GM12878 (cell line): ENCODE measurements around the gene RAB28. TPM values are rescaled to one million over a fixed set of nuclear protein-coding genes. Genes with fewer than 3 reads are reported as not detected.

Experiments
- ATAC-seq: fragments of 200-7000 bp; cut with Tn5 transposase; 3 replicates; pipeline ENCODE4 v1.9.1; 2020; ENCODE audit warnings: mild to moderate bottlenecking, moderate library complexity
- BruUV-seq: library from RNA; stranded (reverse); fragments of 400-500 nt; replicated peaks from 2 replicates; lab custom pipeline; 2021; lab: Mats Ljungman, UMichigan
- CTCF ChIA-PET: fragments of 300-600 bp; sonication (Branson Sonifier 250); formaldehyde crosslinking; extraction: SDS; loops from one replicate; lab custom pipeline; 2021; ENCODE audit warnings: inconsistent platforms; lab: Yijun Ruan, JAX
- POLR2A ChIA-PET: fragments of 350-600 bp; formaldehyde crosslinking; extraction: SDS; loops from one replicate; lab custom pipeline; 2021; ENCODE audit warnings: inconsistent platforms; lab: Charles Lee
- RAD21 ChIA-PET: fragments of 300-600 bp; sonication (Branson Sonifier 250); formaldehyde crosslinking; loops from one replicate; lab custom pipeline; 2023; ENCODE audit warnings: antibody characterized with exemption; ENCODE audit not compliant: unreplicated experiment; lab: Charles Lee
- SMC1A ChIA-PET: fragments of 300-600 bp; sonication (Branson Sonifier 250); formaldehyde crosslinking; loops from one replicate; lab custom pipeline; 2023; ENCODE audit not compliant: unreplicated experiment, uncharacterized antibody; lab: Charles Lee
- DNase-seq: peaks from one replicate; pipeline ENCODE4 v3.0.0-alpha.2; 2011; ENCODE audit warnings: low read depth, low spot score
- FAIRE-seq: peaks from 3 replicates; lab custom pipeline; 2011; peaks lifted over from hg19 to GRCh38; lab: Jason Lieb, UNC
- H2AFZ ChIP-seq: 2 replicates; pipeline ENCODE4 v1.6.0; 2011; ENCODE audit warnings: low read depth, low read length, control low read depth; ENCODE audit not compliant: control insufficient read depth
- H3K27ac ChIP-seq: 2 replicates; pipeline ENCODE4 v1.5.1; 2011; ENCODE audit warnings: control low read depth; ENCODE audit not compliant: control insufficient read depth, insufficient read depth
- H3K27me3 ChIP-seq, 2 experiments: replicated peaks in 1 of 2; 2 replicates each; pipeline versions ENCODE4 v1.6.0 to v1.6.1; 2011; ENCODE audit warnings: low read length in 1 of 2; ENCODE audit not compliant: control insufficient read depth in 2 of 2, insufficient read depth in 2 of 2
- H3K36me3 ChIP-seq, 2 experiments: 2 replicates each; pipeline ENCODE4 v1.5.1; 2011; ENCODE audit warnings: low read length in 1 of 2; ENCODE audit not compliant: control insufficient read depth in 2 of 2, insufficient read depth in 2 of 2
- H3K4me1 ChIP-seq: 2 replicates; pipeline ENCODE4 v1.6.1; 2011; ENCODE audit warnings: mild to moderate bottlenecking, low read length, moderate library complexity, mixed read lengths; ENCODE audit not compliant: control insufficient read depth, insufficient read depth
- H3K4me2 ChIP-seq: 2 replicates; pipeline ENCODE4 v1.6.0; 2011; ENCODE audit warnings: control low read depth; ENCODE audit not compliant: control insufficient read depth, insufficient read depth
- H3K4me3 ChIP-seq: fragments of 200-600 bp; sonication (generic); 2 replicates; pipeline ENCODE4 v1.5.1; 2016
- H3K79me2 ChIP-seq: 2 replicates; pipeline ENCODE4 v1.6.0; 2011; ENCODE audit warnings: low read length; ENCODE audit not compliant: control insufficient read depth, insufficient read depth
- H3K9ac ChIP-seq: 2 replicates; pipeline ENCODE4 v1.8.0; 2011; ENCODE audit warnings: low read length, control low read depth, mixed read lengths; ENCODE audit not compliant: control insufficient read depth, insufficient read depth
- H3K9me3 ChIP-seq: replicated peaks from 3 replicates; pipeline ENCODE4 v1.5.1; 2011; ENCODE audit warnings: mild to moderate bottlenecking, low read length; ENCODE audit not compliant: control insufficient read depth, insufficient read depth
- H4K20me1 ChIP-seq: 2 replicates; pipeline ENCODE4 v1.6.0; 2011; ENCODE audit not compliant: control insufficient read depth, insufficient read depth
- BCL11A ChIP-seq: IDR thresholded peaks from 2 replicates; pipeline ENCODE4 v1.6.1; 2011; ENCODE audit warnings: low read depth, low read length
- CBX5 ChIP-seq: sonication (generic); IDR thresholded peaks from 2 replicates; pipeline ENCODE4 v1.6.1; 2016; ENCODE audit warnings: low read depth, moderate library complexity, mild to moderate bottlenecking, inconsistent platforms
- IKZF2 ChIP-seq, 2 experiments: fragments of 450-650 bp; IDR thresholded peaks; 2 replicates each; pipeline ENCODE4 v1.6.1; 2017; ENCODE audit warnings: mild to moderate bottlenecking in 2 of 2, moderate library complexity in 2 of 2
- NFYA ChIP-seq: IDR thresholded peaks from 2 replicates; pipeline ENCODE4 v1.6.1; 2011; ENCODE audit warnings: low read depth, mild to moderate bottlenecking, low read length, improper control_type of control experiment, borderline replicate concordance
- POLR2AphosphoS5 ChIP-seq: IDR thresholded peaks from 2 replicates; pipeline ENCODE4 v1.6.1; 2011; ENCODE audit warnings: mild to moderate bottlenecking, low read length, inconsistent platforms
- RCOR1 ChIP-seq: conservative IDR thresholded peaks from 2 replicates; pipeline ENCODE4 v1.6.1; 2012; ENCODE audit warnings: low read depth, low read length, improper control_type of control experiment
- SKIL ChIP-seq: fragments of 450-650 bp; IDR thresholded peaks from 2 replicates; pipeline ENCODE4 v1.6.1; 2017; ENCODE audit warnings: mild to moderate bottlenecking, low read depth, inconsistent platforms; ENCODE audit not compliant: poor library complexity, severe bottlenecking
- SMAD1 ChIP-seq: fragments of 450-650 bp; IDR thresholded peaks from 2 replicates; pipeline ENCODE4 v1.6.1; 2018; ENCODE audit warnings: mild to moderate bottlenecking, low read depth; ENCODE audit not compliant: partially characterized antibody
- SREBF1 ChIP-seq: IDR thresholded peaks from 2 replicates; pipeline ENCODE4 v1.6.1; 2012; ENCODE audit warnings: mild to moderate bottlenecking, low read length
- WGBS: methylation state at CpG from one replicate; pipeline ENCODE4 v1.1.6; 2016; ENCODE audit warnings: low lambda C conversion rate; ENCODE audit not compliant: insufficient replicate concordance, insufficient coverage; ENCODE audit errors: missing lambda C conversion rate; 5-methylcytosine and 5-hydroxymethylcytosine counted together
- in situ Hi-C: fragments of 300-500 bp; cut with MboI; formaldehyde crosslinking; loops from 9 replicates; pipeline ENCODE4 v1.14.3; 2018; ENCODE audit warnings: mixed read lengths
- intact Hi-C: fragments of 100-400 bp; cut with micrococcal nuclease; formaldehyde crosslinking; loops from one replicate; pipeline ENCODE4 v1.14.2; 2022; ENCODE audit not compliant: unreplicated experiment
- polyA plus RNA-seq, 11 experiments: library from polyadenylated mRNA; depleted of rRNA in 4 of 11; unstranded in 6 of 11; stranded (reverse) in 5 of 11; fragments of >200 nt; fragmentation: Nextera tagmentation in 4 of 11; fragmentation: Illumina TruSeq in 1 of 11; extraction: Ambion mirVana in 4 of 11; extraction: Trizol in 1 of 11; gene quantifications; 1 replicate in 1 of 11; 2 replicates in 10 of 11; pipeline versions ENCODE4 v1.2.1 to v1.2.3, GENCODE V29; 2011 to 2016; ENCODE audit warnings: inconsistent platforms in 2 of 11, missing spikeins in 2 of 11, low read depth in 1 of 11
- total RNA-seq, 4 experiments: library from RNA; depleted of rRNA in 3 of 4; stranded (reverse); fragments of >200 nt in 3 of 4; fragmentation: Illumina TruSeq in 1 of 4; extraction: Trizol in 1 of 4; gene quantifications; 2 replicates each; pipeline versions ENCODE4 v1.2.1 to v1.2.3, GENCODE V29; 2013 to 2021

The RAB28 gene
- total and polyA plus RNA-seq, 10 of the 15 experiments (the other 5 are each of a cell fraction or from before 2014, with no cell fraction given): 5.8 to 29.3 (median 16.9) TPM

GRCh38 chr4:13349096-13349495, 135.0 kb downstream of the RAB28 start:
- H3K9me3 ChIP-seq: no peaks in the 10 kb centered on the region
- in situ Hi-C loops: no loop called here
- H3K27ac ChIP-seq: no peak overlapping the region
- H3K4me2 ChIP-seq: no peak overlapping the region
- no peak for DNase-seq
- FAIRE-seq: no peak
- H2AFZ ChIP-seq: no peak overlapping the region
- H3K4me3 ChIP-seq: no peak overlapping the region
- no peaks in the 10 kb centered on the region for H4K20me1 ChIP-seq
- WGBS: 95% methylated on average over 3 of the region's 3 CpGs
- ChIA-PET CTCF (interaction anchor here (1.6 kb wide), 1 partner anchor 9 kb away, joined by 4 read pairs; no protein-coding TSS in a partner anchor), POLR2A (no interaction called here), RAD21 (no interaction called here), SMC1A (no interaction called here)
- no peaks in the 10 kb centered on the region for H3K79me2 ChIP-seq
- ATAC-seq: no peak
- no peaks in the 10 kb centered on the region for H3K4me1 ChIP-seq
- no peaks in the 10 kb centered on the region for H3K27me3 ChIP-seq
- intact Hi-C loops: no loop called here
- no peak overlapping the region for H3K9ac ChIP-seq
- H3K36me3 ChIP-seq: no peaks in the 10 kb centered on the region
- no TSS peak for BruUV-seq
- no peak for TF ChIP-seq NFYA
- no peak for TF ChIP-seq SMAD1
- no peak for TF ChIP-seq RCOR1
- no peak for TF ChIP-seq BCL11A
- no peak for TF ChIP-seq SREBF1
- no peak for TF ChIP-seq SKIL
- no peak for TF ChIP-seq CBX5
- TF ChIP-seq POLR2AphosphoS5: no peak
- TF ChIP-seq IKZF2 (IDR thresholded peaks at IDR 0.05): no peak
